Skeletal muscle tissue (tissue), 4 donors: ENCODE measurements around the gene OR10A6. TPM values are rescaled to one million over a fixed set of nuclear protein-coding genes. Genes with fewer than 3 reads are reported as not detected.

Experiments used
- H3K27ac ChIP-seq: one replicate; pipeline ENCODE4 v1.7.0; 2013; ENCODE audit warnings: mild to moderate bottlenecking, low read depth, low read length, inconsistent platforms
- H3K27me3 ChIP-seq, 3 donors: one replicate each; pipeline ENCODE4 v1.7.0; 2013; ENCODE audit warnings: low read length in 3 of 3; ENCODE audit not compliant: control insufficient read depth in 3 of 3, insufficient read depth in 3 of 3
- H3K36me3 ChIP-seq, 3 donors: one replicate each; pipeline ENCODE4 v1.7.0; 2013; ENCODE audit warnings: low read length in 3 of 3; ENCODE audit not compliant: control insufficient read depth in 3 of 3, insufficient read depth in 3 of 3
- H3K4me1 ChIP-seq, 3 donors: one replicate each; pipeline ENCODE4 v1.7.0; 2013; ENCODE audit warnings: low read length in 3 of 3, mild to moderate bottlenecking in 3 of 3; ENCODE audit not compliant: control insufficient read depth in 3 of 3, insufficient read depth in 3 of 3
- H3K4me3 ChIP-seq, 3 donors: one replicate each; pipeline ENCODE4 v1.7.0; 2013; ENCODE audit warnings: low read length in 3 of 3
- H3K9ac ChIP-seq, 3 donors: one replicate each; pipeline ENCODE4 v1.7.0; 2013; ENCODE audit warnings: low read length in 3 of 3, mild to moderate bottlenecking in 3 of 3, moderate library complexity in 2 of 3, low read depth in 1 of 3
- H3K9me3 ChIP-seq, 3 donors: one replicate each; pipeline ENCODE4 v1.7.0; 2013; ENCODE audit warnings: low read length in 3 of 3; ENCODE audit not compliant: control insufficient read depth in 3 of 3
- total RNA-seq: library from RNA; depleted of rRNA; stranded (reverse); fragments of >200 nt; gene quantifications from one replicate; pipeline ENCODE4 v1.2.3, GENCODE V29; 2014
- donor health status: Osteomylitis.

Gene OR10A6
- total RNA-seq, 1 donor from 2014 or later, result not detected

GRCh38 chr11:7911011-7911410 is 20.1 kb downstream of the OR10A6 start:
- Histone ChIP-seq H3K27me3 (peaks cover 0 to 2% (median 0%) of the 10 kb centered on the region in 3 donors), H3K27ac (no peak overlapping the region), H3K9ac (no peak overlapping the region), H3K4me1 (no peaks in the 10 kb centered on the region), H3K9me3 (no peaks in the 10 kb centered on the region), H3K36me3 (no peaks in the 10 kb centered on the region), H3K4me3 (no peak overlapping the region)

DNA sequence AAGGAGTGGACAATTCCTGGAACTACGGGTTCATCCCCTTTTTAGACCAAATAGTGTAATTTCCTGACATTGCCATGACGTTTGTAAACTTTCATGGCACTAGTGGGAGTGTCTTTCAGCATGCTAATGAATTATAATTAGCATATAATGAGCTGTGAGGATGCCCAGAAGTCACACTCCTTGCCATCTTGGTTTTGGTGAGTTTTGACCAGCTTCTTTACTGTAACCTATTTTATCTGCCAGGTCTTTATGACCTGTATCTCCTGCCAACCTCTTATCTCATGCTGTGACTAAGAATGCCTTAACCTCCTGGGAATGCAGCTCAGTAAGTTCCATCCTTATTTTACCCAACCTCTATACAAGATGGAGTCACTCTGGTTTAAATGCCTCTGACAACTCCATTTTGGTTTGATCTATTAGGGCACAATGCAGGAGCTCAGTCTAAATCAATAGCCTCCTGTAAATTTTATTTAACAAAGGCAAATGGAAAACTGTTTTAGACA is 20.7 kb downstream of the OR10A6 start:
- Histone ChIP-seq H3K4me1 (no peaks in the 10 kb centered on the region), H3K27me3 (peaks cover 0 to 4% (median 0%) of the 10 kb centered on the region in 3 donors)

GRCh38 chr11:7909585-7910285 is 21.3 kb downstream of the OR10A6 start:
- H3K27ac ChIP-seq, result no peak overlapping the region
- no peaks in the 10 kb centered on the region for H3K36me3 ChIP-seq
- H3K4me3 ChIP-seq, result no peak overlapping the region
- H3K27me3 ChIP-seq, result peaks cover 0 to 4% (median 0%) of the 10 kb centered on the region in 3 donors
- H3K9me3 ChIP-seq, result no peaks in the 10 kb centered on the region
- H3K4me1 ChIP-seq, result no peaks in the 10 kb centered on the region
- no peak overlapping the region for H3K9ac ChIP-seq

More for the DNA sequence above, 20.7 kb downstream of the OR10A6 start:
- no peak overlapping the region for H3K4me3 ChIP-seq
- no peaks in the 10 kb centered on the region for H3K36me3 ChIP-seq
- H3K27ac ChIP-seq, result no peak overlapping the region
- no peaks in the 10 kb centered on the region for H3K9me3 ChIP-seq
- no peak overlapping the region for H3K9ac ChIP-seq

DNA sequence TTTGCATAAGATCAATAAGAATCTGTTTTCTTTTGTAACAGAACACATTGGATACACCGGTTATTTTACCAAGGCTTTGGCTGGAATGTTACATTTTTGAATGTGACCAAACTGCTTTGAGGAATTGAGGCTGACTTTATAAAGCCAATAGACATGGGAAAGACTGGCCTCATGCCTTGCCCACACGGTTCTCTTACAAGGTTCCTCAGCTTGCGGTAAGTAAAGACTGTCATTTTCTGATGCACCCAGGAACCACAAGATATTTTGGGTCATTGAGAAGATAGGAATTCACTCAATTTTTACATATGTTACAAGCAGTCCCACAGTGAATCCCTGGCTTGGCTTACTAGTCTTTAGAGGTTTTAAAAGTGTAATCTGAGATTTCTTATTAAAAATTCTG is 23.9 kb downstream of the OR10A6 start:
- H3K27me3 ChIP-seq, result peaks cover 0 to 14% (median 0%) of the 10 kb centered on the region in 3 donors
- H3K9ac ChIP-seq, result no peak overlapping the region
- no peak overlapping the region for H3K4me3 ChIP-seq
- H3K9me3 ChIP-seq, result no peaks in the 10 kb centered on the region
- H3K36me3 ChIP-seq, result no peaks in the 10 kb centered on the region
- no peaks in the 10 kb centered on the region for H3K4me1 ChIP-seq
- H3K27ac ChIP-seq, result no peak overlapping the region

DNA sequence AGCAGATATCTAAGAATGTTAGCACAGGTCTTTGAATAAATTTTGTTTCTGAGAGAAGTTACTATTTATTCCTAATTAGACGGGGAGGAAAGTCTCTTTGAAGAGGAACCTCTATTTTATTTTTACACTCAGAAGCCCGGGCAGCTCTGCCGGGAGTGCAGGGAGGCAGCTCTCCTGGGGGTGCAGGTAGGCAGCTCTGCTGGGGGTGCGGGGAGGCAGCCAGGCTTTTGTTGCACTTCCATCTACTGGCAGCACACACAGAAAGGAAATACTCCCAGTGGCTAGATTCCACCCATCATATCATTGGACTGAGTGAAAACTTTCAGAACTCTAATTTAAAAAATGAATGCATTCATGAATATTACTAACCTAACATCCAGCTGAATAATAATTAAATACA is 24.6 kb downstream of the OR10A6 start:
- Histone ChIP-seq H3K9ac (no peak overlapping the region), H3K27me3 (peaks cover 0 to 14% (median 0%) of the 10 kb centered on the region in 3 donors)

DNA sequence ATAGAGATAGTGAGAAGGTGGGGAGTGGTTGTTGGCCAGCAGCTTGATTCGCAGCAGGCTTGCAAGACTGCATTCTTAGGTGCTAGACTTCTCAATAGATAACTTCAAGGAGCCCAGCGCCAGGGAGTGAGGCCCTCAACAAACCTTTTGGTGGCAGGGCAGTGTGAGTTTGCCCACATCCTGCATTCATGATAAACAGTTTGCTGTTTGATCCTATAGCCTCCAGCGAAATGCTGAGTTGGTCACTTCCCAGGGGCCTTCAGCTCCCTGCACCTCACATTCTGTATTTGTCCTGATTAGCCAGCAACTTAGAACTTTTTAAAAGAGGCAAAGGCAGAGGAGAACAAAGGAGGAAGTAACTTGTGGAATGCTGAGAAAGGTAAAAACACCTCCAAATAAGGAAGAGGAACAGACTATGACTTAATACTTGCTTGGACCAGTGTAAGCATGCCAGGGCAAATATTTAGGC is 25.1 kb downstream of the OR10A6 start:
- Histone ChIP-seq H3K9ac (no peak overlapping the region), H3K9me3 (no peaks in the 10 kb centered on the region), H3K27ac (no peak overlapping the region), H3K4me3 (no peak overlapping the region), H3K36me3 (no peaks in the 10 kb centered on the region), H3K4me1 (no peaks in the 10 kb centered on the region), H3K27me3 (peaks cover 0 to 14% (median 0%) of the 10 kb centered on the region in 3 donors)

More for the DNA sequence above, 24.6 kb downstream of the OR10A6 start:
- Histone ChIP-seq H3K4me1 (no peaks in the 10 kb centered on the region), H3K4me3 (no peak overlapping the region), H3K36me3 (no peaks in the 10 kb centered on the region), H3K27ac (no peak overlapping the region), H3K9me3 (no peaks in the 10 kb centered on the region)

- Histone ChIP-seq H3K9me3 (no peaks in the 10 kb centered on the region), H3K4me1 (no peaks in the 10 kb centered on the region), H3K27ac (no peak overlapping the region), H3K36me3 (no peaks in the 10 kb centered on the region), H3K27me3 (peaks cover 0 to 14% (median 3%) of the 10 kb centered on the region in 3 donors), H3K4me3 (no peak overlapping the region), H3K9ac (no peak overlapping the region)
These were observed 25.5 kb downstream of the OR10A6 start for GRCh38 chr11:7905549-7905948.

DNA sequence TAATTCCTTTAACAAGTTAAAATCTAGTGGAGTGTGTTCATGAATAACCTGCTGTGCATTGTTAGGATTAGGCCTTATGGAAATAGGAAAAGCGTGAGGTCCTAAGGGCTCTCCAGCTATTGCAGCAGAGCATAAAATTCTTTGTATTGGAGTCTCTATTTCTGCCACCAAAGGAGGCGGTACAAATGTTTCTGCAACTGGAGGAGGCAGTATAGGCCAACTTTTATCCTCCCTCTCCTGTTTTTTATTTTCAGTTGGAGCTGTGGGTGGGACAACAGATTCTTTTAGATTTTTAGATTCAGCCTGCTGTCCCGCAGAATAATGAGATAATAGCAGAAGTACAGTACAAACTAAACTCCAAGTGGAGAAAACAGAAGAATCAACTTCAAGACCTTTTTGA is 26.2 kb downstream of the OR10A6 start:
- H3K9ac ChIP-seq, result no peak overlapping the region
- no peaks in the 10 kb centered on the region for H3K9me3 ChIP-seq

DNA sequence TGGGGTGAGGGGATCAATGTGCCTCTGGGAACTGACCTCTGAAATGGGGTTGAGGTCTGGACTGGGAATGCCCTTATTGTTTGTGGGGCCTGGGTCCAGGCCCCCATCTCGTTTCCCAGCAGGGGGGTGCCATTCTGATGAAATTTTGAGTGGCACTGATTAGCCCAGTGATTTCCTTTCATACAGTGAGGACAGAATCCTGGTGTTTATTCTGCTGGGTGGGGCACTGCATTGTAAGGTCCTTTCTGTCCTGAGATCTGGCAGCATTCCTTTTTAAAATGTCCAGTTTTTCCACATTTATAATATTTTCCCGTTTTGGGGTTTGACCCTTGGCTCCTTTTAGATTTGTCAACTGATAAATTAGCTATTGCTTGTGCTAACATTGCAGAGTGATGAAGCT is 27.1 kb downstream of the OR10A6 start:
- H3K27me3 ChIP-seq, result peaks cover 0 to 14% (median 3%) of the 10 kb centered on the region in 3 donors
- H3K36me3 ChIP-seq, result no peaks in the 10 kb centered on the region
- H3K9ac ChIP-seq, result no peak overlapping the region
- no peaks in the 10 kb centered on the region for H3K4me1 ChIP-seq
- H3K9me3 ChIP-seq, result no peaks in the 10 kb centered on the region
- no peak overlapping the region for H3K27ac ChIP-seq
- H3K4me3 ChIP-seq, result no peak overlapping the region

More for the DNA sequence above, 26.2 kb downstream of the OR10A6 start:
- Histone ChIP-seq H3K4me1 (no peaks in the 10 kb centered on the region), H3K27me3 (peaks cover 0 to 14% (median 3%) of the 10 kb centered on the region in 3 donors), H3K4me3 (no peak overlapping the region), H3K27ac (no peak overlapping the region), H3K36me3 (no peaks in the 10 kb centered on the region)

DNA sequence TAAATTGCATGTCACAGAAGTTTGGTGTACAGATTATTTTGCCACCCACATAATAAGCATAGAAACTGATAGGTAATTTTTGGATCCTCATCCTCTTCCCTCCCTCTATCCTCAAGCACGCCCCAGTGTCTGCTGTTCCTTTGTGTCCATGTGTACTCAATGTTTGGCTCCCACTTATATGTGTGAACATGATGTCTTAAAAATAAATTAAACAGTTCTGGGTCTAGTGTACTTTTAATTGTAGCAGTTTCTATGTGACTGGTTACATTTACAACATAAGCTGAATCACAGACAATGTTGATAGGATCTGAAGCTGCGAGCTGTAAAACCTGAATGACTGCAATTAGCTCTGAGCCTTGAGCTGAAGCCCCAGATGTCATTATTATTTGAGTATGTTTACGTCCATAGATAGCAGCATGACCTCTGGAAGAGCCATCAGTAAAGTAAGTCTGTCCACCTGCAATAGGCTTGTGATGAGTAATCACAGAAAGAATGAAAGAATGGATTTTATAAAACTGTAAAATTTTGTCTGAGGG is 29.7 kb downstream of the OR10A6 start:
- H3K27ac ChIP-seq, result no peak overlapping the region

More for the DNA sequence above, 29.7 kb downstream of the OR10A6 start:
- Histone ChIP-seq H3K27me3 (peaks cover 0 to 14% (median 3%) of the 10 kb centered on the region in 3 donors), H3K4me3 (no peak overlapping the region), H3K9ac (no peak overlapping the region), H3K9me3 (no peaks in the 10 kb centered on the region), H3K4me1 (no peaks in the 10 kb centered on the region), H3K36me3 (no peaks in the 10 kb centered on the region)
